ENCODE measurements around the gene PHTF2. TPM values are rescaled to one million over a fixed set of nuclear protein-coding genes. Genes with fewer than 3 reads are reported as not detected.

PHTF2 gene
- total RNA-seq, 1 experiment from 2014 or later = 20.3 TPM

GRCh38 chr7:77759294-77759889 is 39.2 kb upstream of the PHTF2 start:
- no TSS peak for BruUV-seq (replicated peaks)
- H3K36me3 Mint-ChIP-seq (ENCODE audit: insufficient read depth, unreplicated experiment) = no peaks in the 10 kb centered on the region
- no peaks in the 10 kb centered on the region for H3K27me3 Mint-ChIP-seq (ENCODE audit: unreplicated experiment)
- peak; percentile 30 for TF ChIP-seq CTCF (IDR thresholded peaks at IDR 0.05; ENCODE audit: unreplicated experiment)
- intact Hi-C loops (cut with micrococcal nuclease; ENCODE audit: unreplicated experiment) = loop anchor here (1.0 to 5.0 kb wide), 2 partner anchors 82 to 101 kb away; no protein-coding TSS in a partner anchor
- H3K9me3 Mint-ChIP-seq (ENCODE audit: low read depth, unreplicated experiment) = no peaks in the 10 kb centered on the region
- CTCF ChIA-PET = interaction anchor here (0.9 to 1.0 kb wide), 2 partner anchors 101 to 108 kb away, joined by 3 read pairs; no protein-coding TSS in a partner anchor
- H3K4me3 Mint-ChIP-seq (ENCODE audit: low read depth, unreplicated experiment) = no peak overlapping the region
- no peaks in the 10 kb centered on the region for H3K4me1 Mint-ChIP-seq (ENCODE audit: low read depth, unreplicated experiment)
- DNase-seq = peak; percentile 72
- no peak overlapping the region for H3K27ac Mint-ChIP-seq (ENCODE audit: unreplicated experiment)

- CTCF ChIA-PET = no interaction called here
- Mint-ChIP-seq H3K36me3 (ENCODE audit: insufficient read depth, unreplicated experiment) (no peaks in the 10 kb centered on the region), H3K4me3 (ENCODE audit: low read depth, unreplicated experiment) (peak overlapping the region; percentile 24), H3K27ac (ENCODE audit: unreplicated experiment) (peak overlapping the region; percentile 47), H3K27me3 (ENCODE audit: unreplicated experiment) (no peaks in the 10 kb centered on the region), H3K4me1 (ENCODE audit: low read depth, unreplicated experiment) (peaks cover 8% of the 10 kb centered on the region), H3K9me3 (ENCODE audit: low read depth, unreplicated experiment) (no peaks in the 10 kb centered on the region)
- intact Hi-C loops (cut with micrococcal nuclease; ENCODE audit: unreplicated experiment) = loop anchor here (5.0 kb wide), 1 partner anchor 64 kb away; the partner anchor contains the start of gene RSBN1L
- DNase-seq = no peak
- TF ChIP-seq CTCF (IDR thresholded peaks at IDR 0.05; ENCODE audit: unreplicated experiment) = no peak
- no TSS peak for BruUV-seq (replicated peaks)
Observed at GRCh38 chr7:77760809-77761453, 37.6 kb upstream of the PHTF2 start.

GRCh38 chr7:77765481-77765880 is 33.1 kb upstream of the PHTF2 start:
- intact Hi-C loops (cut with micrococcal nuclease; ENCODE audit: unreplicated experiment) = no loop called here
- Mint-ChIP-seq H3K27me3 (ENCODE audit: unreplicated experiment) (no peaks in the 10 kb centered on the region), H3K9me3 (ENCODE audit: low read depth, unreplicated experiment) (no peaks in the 10 kb centered on the region), H3K27ac (ENCODE audit: unreplicated experiment) (peak overlapping the region; percentile 5), H3K36me3 (ENCODE audit: insufficient read depth, unreplicated experiment) (no peaks in the 10 kb centered on the region), H3K4me1 (ENCODE audit: low read depth, unreplicated experiment) (peaks cover 23% of the 10 kb centered on the region), H3K4me3 (ENCODE audit: low read depth, unreplicated experiment) (no peak overlapping the region)
- CTCF ChIA-PET = no interaction called here
- no peak for DNase-seq
- no TSS peak for BruUV-seq (replicated peaks)
- no peak for TF ChIP-seq CTCF (IDR thresholded peaks at IDR 0.05; ENCODE audit: unreplicated experiment)

GRCh38 chr7:77765906-77766800 is 32.4 kb upstream of the PHTF2 start:
- peak overlapping the region; percentile 28 for H3K27ac Mint-ChIP-seq (ENCODE audit: unreplicated experiment)
- no peak for TF ChIP-seq CTCF (IDR thresholded peaks at IDR 0.05; ENCODE audit: unreplicated experiment)
- H3K9me3 Mint-ChIP-seq (ENCODE audit: low read depth, unreplicated experiment) = no peaks in the 10 kb centered on the region
- no peaks in the 10 kb centered on the region for H3K27me3 Mint-ChIP-seq (ENCODE audit: unreplicated experiment)
- DNase-seq = no peak
- peak overlapping the region; percentile 36 for H3K4me3 Mint-ChIP-seq (ENCODE audit: low read depth, unreplicated experiment)
- CTCF ChIA-PET = interaction anchor here (0.6 to 1.2 kb wide), 2 partner anchors 63 to 80 kb away, joined by 3 to 4 read pairs; no protein-coding TSS in a partner anchor
- no TSS peak for BruUV-seq (replicated peaks)
- intact Hi-C loops (cut with micrococcal nuclease; ENCODE audit: unreplicated experiment) = no loop called here
- no peaks in the 10 kb centered on the region for H3K36me3 Mint-ChIP-seq (ENCODE audit: insufficient read depth, unreplicated experiment)
- peaks cover 23% of the 10 kb centered on the region for H3K4me1 Mint-ChIP-seq (ENCODE audit: low read depth, unreplicated experiment)
